Upper lobe of left lung (tissue), 6 donors: ENCODE measurements around the gene LGR5. TPM values are rescaled to one million over a fixed set of nuclear protein-coding genes. Genes with fewer than 3 reads are reported as not detected.

Experiments used
- ATAC-seq, 2 donors: fragments of 200-7000 bp; cut with Tn5 transposase; one replicate each; pipeline ENCODE4 v1.9.1; 2022; ENCODE audit warnings: mild to moderate bottlenecking in 2 of 2, moderate library complexity in 2 of 2; ENCODE audit not compliant: low FRiP score in 2 of 2
- DNase-seq, 2 donors: peaks; one replicate each; pipeline ENCODE4 v3.0.0-alpha.2; 2019 to 2020
- H3K27ac ChIP-seq, 4 donors: fragments of 200-600 bp; sonication (generic); one replicate each; pipeline ENCODE4 v1.5.1; 2016 to 2019
- H3K27me3 ChIP-seq, 4 donors: fragments of 200-600 bp; sonication (generic); one replicate each; pipeline ENCODE4 v1.5.1; 2017 to 2019
- H3K36me3 ChIP-seq, 4 donors: fragments of 200-600 bp; sonication (generic); one replicate each; pipeline ENCODE4 v1.5.1; 2016 to 2019
- H3K4me1 ChIP-seq, 4 donors: fragments of 200-600 bp; sonication (generic); one replicate each; pipeline ENCODE4 v1.5.1; 2018 to 2019
- H3K4me3 ChIP-seq, 4 donors: fragments of 200-600 bp; sonication (generic); one replicate each; pipeline ENCODE4 v1.5.1; 2017 to 2019; ENCODE audit warnings: mild to moderate bottlenecking in 2 of 4, moderate library complexity in 1 of 4
- H3K9me3 ChIP-seq, 4 donors: fragments of 200-600 bp; sonication (generic); one replicate each; pipeline ENCODE4 v1.5.1; 2018 to 2019
- EP300 ChIP-seq, 4 donors: sonication (generic); formaldehyde crosslinking; IDR thresholded peaks; one replicate each; pipeline ENCODE4 v1.5.1; 2017; ENCODE audit warnings: antibody characterized with exemption in 4 of 4, control low read depth in 2 of 4
- POLR2A ChIP-seq, 4 donors: fragments of 450-650 bp; IDR thresholded peaks; one replicate each; pipeline ENCODE4 v1.5.1; 2016 to 2017; ENCODE audit warnings: antibody characterized with exemption in 4 of 4, mild to moderate bottlenecking in 2 of 4
- POLR2AphosphoS5 ChIP-seq, 2 donors: sonication (generic); formaldehyde crosslinking; IDR thresholded peaks; one replicate each; pipeline ENCODE4 v1.5.1; 2017; ENCODE audit warnings: antibody characterized with exemption in 2 of 2
- WGBS, 2 donors: methylation state at CpG; one replicate each; pipeline ENCODE4 v1.1.5; 2017 to 2018; 5-methylcytosine and 5-hydroxymethylcytosine counted together
- total RNA-seq, 6 donors: library from RNA; depleted of rRNA in 4 of 6; stranded (reverse); fragments of >200 nt in 4 of 6; gene quantifications; one replicate each; pipeline versions ENCODE4 v1.1.0 to v1.2.1, GENCODE V29; 2016 to 2021
- TF ChIP-seq, protein P1 (sequence below), 6 experiments: fragments of 450-650 bp in 4 of 6; fragments of 200-600 bp in 2 of 6; sonication (generic) in 2 of 6; IDR thresholded peaks; one replicate each; pipeline ENCODE4 v1.5.1; 2016 to 2019; ENCODE audit warnings: antibody characterized with exemption in 6 of 6
- donor health status: DM: no; HTN: no; CAD: no; lungs with moderate emphysema.
- donor health status: DM: no; HTN: yes; CAD: no; lungs with severe emphysema.

Gene LGR5
- total RNA-seq, 6 donors from 2014 or later = 0.27 to 1.2 (median 0.75) TPM; not detected in 2

- Histone ChIP-seq H3K9me3 (no peaks in the 10 kb centered on the region), H3K4me3 (no peak overlapping the region), H3K27me3 (no peaks in the 10 kb centered on the region), H3K36me3 (no peaks in the 10 kb centered on the region), H3K27ac (no peak overlapping the region), H3K4me1 (no peaks in the 10 kb centered on the region)
- DNase-seq (no peak), ATAC-seq (no peak)
- WGBS, 2 donors = 75 to 82% methylated on average over 4 of the region's 4 CpGs
- TF ChIP-seq, protein P1, sequence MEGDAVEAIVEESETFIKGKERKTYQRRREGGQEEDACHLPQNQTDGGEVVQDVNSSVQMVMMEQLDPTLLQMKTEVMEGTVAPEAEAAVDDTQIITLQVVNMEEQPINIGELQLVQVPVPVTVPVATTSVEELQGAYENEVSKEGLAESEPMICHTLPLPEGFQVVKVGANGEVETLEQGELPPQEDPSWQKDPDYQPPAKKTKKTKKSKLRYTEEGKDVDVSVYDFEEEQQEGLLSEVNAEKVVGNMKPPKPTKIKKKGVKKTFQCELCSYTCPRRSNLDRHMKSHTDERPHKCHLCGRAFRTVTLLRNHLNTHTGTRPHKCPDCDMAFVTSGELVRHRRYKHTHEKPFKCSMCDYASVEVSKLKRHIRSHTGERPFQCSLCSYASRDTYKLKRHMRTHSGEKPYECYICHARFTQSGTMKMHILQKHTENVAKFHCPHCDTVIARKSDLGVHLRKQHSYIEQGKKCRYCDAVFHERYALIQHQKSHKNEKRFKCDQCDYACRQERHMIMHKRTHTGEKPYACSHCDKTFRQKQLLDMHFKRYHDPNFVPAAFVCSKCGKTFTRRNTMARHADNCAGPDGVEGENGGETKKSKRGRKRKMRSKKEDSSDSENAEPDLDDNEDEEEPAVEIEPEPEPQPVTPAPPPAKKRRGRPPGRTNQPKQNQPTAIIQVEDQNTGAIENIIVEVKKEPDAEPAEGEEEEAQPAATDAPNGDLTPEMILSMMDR (IDR thresholded peaks at IDR 0.05) = no peak
- TF ChIP-seq EP300 (IDR thresholded peaks at IDR 0.05) (no peak), POLR2A (IDR thresholded peaks at IDR 0.05) (no peak), POLR2AphosphoS5 (IDR thresholded peaks at IDR 0.05) (no peak)
Observed at GRCh38 chr12:71521125-71521524, 81.5 kb downstream of the LGR5 start.

DNA sequence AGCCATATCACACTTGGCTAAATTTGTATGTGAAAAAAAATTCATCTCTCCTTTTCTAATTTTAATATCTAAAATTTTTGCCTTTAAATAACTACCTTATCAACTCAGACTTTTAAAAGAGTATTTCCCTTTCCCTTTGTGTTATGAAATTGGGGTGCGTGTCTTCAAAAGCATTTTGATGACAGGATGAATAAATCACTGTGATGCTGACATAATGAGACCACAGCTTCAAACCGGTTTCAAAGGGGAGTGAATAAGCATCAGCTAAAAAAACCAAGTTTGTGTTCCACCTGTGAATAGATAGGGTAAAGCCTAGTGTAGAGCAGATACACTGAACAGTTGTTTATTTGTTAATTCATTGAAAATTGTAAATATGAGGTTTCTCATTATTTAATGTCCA is 85.0 kb downstream of the LGR5 start:
- no peaks in the 10 kb centered on the region for H3K4me1 ChIP-seq
- DNase-seq = no peak
- H3K27me3 ChIP-seq = no peaks in the 10 kb centered on the region
- no peaks in the 10 kb centered on the region for H3K36me3 ChIP-seq
- no peaks in the 10 kb centered on the region for H3K9me3 ChIP-seq
- no peak overlapping the region for H3K27ac ChIP-seq
- no peak for ATAC-seq
- 37 to 41% methylated on average over 2 of the region's 2 CpGs for WGBS, 2 donors
- no peak overlapping the region for H3K4me3 ChIP-seq
- TF ChIP-seq, protein P1 (IDR thresholded peaks at IDR 0.05) = no peak
- TF ChIP-seq POLR2AphosphoS5 (IDR thresholded peaks at IDR 0.05) = no peak
- TF ChIP-seq POLR2A (IDR thresholded peaks at IDR 0.05) = no peak
- TF ChIP-seq EP300 (IDR thresholded peaks at IDR 0.05) = no peak

- no peak for ATAC-seq
- H3K27me3 ChIP-seq = no peaks in the 10 kb centered on the region
- H3K36me3 ChIP-seq = no peaks in the 10 kb centered on the region
- TF ChIP-seq EP300 (IDR thresholded peaks at IDR 0.05) = no peak
- TF ChIP-seq, protein P1 (IDR thresholded peaks at IDR 0.05) = no peak
- TF ChIP-seq POLR2A (IDR thresholded peaks at IDR 0.05) = no peak
- no peak for TF ChIP-seq POLR2AphosphoS5 (IDR thresholded peaks at IDR 0.05)
- H3K4me1 ChIP-seq = no peaks in the 10 kb centered on the region
- H3K4me3 ChIP-seq = no peak overlapping the region
- 79 to 83% methylated on average over 2 of the region's 2 CpGs for WGBS, 2 donors
- H3K9me3 ChIP-seq = no peaks in the 10 kb centered on the region
- no peak overlapping the region for H3K27ac ChIP-seq
- no peak for DNase-seq
Observed at GRCh38 chr12:71533703-71534102, 94.1 kb downstream of the LGR5 start.

DNA sequence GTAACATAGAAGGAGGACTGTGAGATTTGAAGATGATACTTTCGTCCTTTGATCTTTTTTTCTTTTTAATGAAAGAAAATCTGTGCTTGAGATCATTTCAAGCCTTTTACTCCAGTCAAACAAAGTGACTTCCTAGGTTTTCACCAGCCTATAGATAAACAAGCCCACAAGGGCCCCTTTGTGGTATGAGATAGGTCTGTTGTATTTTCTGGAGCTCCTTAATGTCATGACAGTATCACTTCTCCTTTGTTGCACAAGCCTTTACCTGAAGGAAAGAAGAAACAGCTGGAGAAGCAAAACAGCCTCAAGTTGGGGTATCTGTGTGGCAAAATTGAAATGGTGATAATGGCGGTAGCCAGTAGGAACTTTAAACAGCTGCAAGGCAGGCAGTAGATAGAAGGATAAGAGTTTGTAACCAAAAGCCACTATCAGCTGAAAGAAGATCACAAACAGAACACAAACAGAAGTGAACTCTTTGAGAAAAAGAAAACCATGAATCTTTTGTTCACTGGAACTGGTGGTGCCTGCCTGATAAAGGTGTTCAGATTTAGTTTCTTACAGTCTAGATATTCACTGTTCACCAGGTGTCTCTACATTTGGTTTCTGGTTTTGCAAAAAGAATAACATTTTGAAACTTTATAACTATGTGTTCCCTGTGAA is 96.8 kb downstream of the LGR5 start:
- no peak overlapping the region for H3K27ac ChIP-seq
- H3K36me3 ChIP-seq = no peaks in the 10 kb centered on the region
- H3K27me3 ChIP-seq = no peaks in the 10 kb centered on the region
- H3K9me3 ChIP-seq = no peaks in the 10 kb centered on the region
- H3K4me1 ChIP-seq = no peaks in the 10 kb centered on the region
- 70 to 72% methylated on average over 2 of the region's 2 CpGs for WGBS, 2 donors
- DNase-seq = no peak
- TF ChIP-seq, protein P1 (IDR thresholded peaks at IDR 0.05) = no peak
- no peak for TF ChIP-seq POLR2AphosphoS5 (IDR thresholded peaks at IDR 0.05)
- TF ChIP-seq POLR2A (IDR thresholded peaks at IDR 0.05) = no peak
- TF ChIP-seq EP300 (IDR thresholded peaks at IDR 0.05) = no peak
- H3K4me3 ChIP-seq = no peak overlapping the region
- no peak for ATAC-seq
